Omental fat pad (tissue), 4 donors: ENCODE results near the gene HSD17B4. TPM values are rescaled to one million over a fixed set of nuclear protein-coding genes. Genes with fewer than 3 reads are reported as not detected.

Experiments
- ATAC-seq: fragments of 150-250 bp; one replicate; pipeline ENCODE4 v1.9.1; 2016; ENCODE audit warnings: mild to moderate bottlenecking, moderate library complexity; ENCODE audit not compliant: low FRiP score
- DNase-seq: peaks from one replicate; pipeline ENCODE4 v3.0.0-alpha.2; 2019; ENCODE audit warnings: low spot score
- CTCF ChIP-seq, 3 donors: fragments of 450-650 bp; IDR thresholded peaks; one replicate each; pipeline ENCODE4 v1.5.1; 2016 to 2017; ENCODE audit warnings: antibody characterized with exemption in 3 of 3, mild to moderate bottlenecking in 3 of 3, moderate library complexity in 2 of 3
- total RNA-seq, 4 donors: library from RNA; depleted of rRNA; stranded (reverse); fragments of >200 nt; gene quantifications; one replicate each; pipeline ENCODE4 v1.1.0, GENCODE V29; 2016

Gene HSD17B4
- 100 to 1,000 TPM; 159 to 225 (median 220) TPM for total RNA-seq

- ATAC-seq (peak; percentile 94), DNase-seq (peak; percentile 74)
- no peak for TF ChIP-seq CTCF (IDR thresholded peaks at IDR 0.05)
Measured at GRCh38 chr5:119452373-119453039, at the start of gene HSD17B4. Gene HSD17B4 (plus strand): TSS chr5:119452497. CDS start chr5:119452576, 79 bp downstream.

GRCh38 chr5:119402555-119402954, 49.7 kb upstream of the HSD17B4 start:
- TF ChIP-seq CTCF (IDR thresholded peaks at IDR 0.05): no peak
- DNase-seq (no peak), ATAC-seq (no peak)

- no peak for TF ChIP-seq CTCF (IDR thresholded peaks at IDR 0.05)
- DNase-seq (no peak), ATAC-seq (no peak)
Measured at GRCh38 chr5:119404033-119404432, 48.3 kb upstream of the HSD17B4 start.

GRCh38 chr5:119405419-119405818, 46.9 kb upstream of the HSD17B4 start:
- no peak for ATAC-seq
- DNase-seq: no peak
- TF ChIP-seq CTCF (IDR thresholded peaks at IDR 0.05): no peak

- no peak for TF ChIP-seq CTCF (IDR thresholded peaks at IDR 0.05)
- no peak for DNase-seq
Measured at GRCh38 chr5:119406551-119407110, 45.7 kb upstream of the HSD17B4 start.

GRCh38 chr5:119409235-119409815, 43.0 kb upstream of the HSD17B4 start:
- no peak for DNase-seq
- no peak for TF ChIP-seq CTCF (IDR thresholded peaks at IDR 0.05)
- ATAC-seq: no peak

More at GRCh38 chr5:119406551-119407110, 45.7 kb upstream of the HSD17B4 start:
- no peak for ATAC-seq
